ENCODE results near the gene PRKRA. TPM values are rescaled to one million over a fixed set of nuclear protein-coding genes. Genes with fewer than 3 reads are reported as not detected.

PRKRA gene
- polyA plus RNA-seq, 1 donor from 2014 or later, result 91.8 TPM

DNA sequence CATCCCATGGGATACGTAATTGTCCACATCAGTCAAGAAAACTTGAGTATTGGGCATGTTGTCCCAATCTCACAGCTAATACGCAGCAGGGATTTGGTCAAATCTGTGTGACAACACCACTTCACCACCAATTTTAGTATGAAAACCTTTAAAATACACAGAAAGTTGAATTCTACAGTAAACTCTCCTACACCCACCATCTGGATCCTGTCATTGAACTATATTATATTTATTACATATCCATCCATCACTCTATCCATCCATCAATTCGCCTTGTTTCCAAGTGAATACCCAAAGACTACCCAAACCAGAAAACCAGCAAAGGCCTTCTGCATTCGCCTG, 28.3 kb upstream of the PRKRA start:
- Histone ChIP-seq H3K36me3 (ENCODE audit: insufficient read depth, low read length) (no peaks in the 10 kb centered on the region), H4K20me1 (ENCODE audit: insufficient read depth) (no peaks in the 10 kb centered on the region), H3K27me3 (ENCODE audit: insufficient read depth, low read depth, low read length) (no peaks in the 10 kb centered on the region), H3K4me2 (ENCODE audit: low read length) (no peak overlapping the region), H3K79me2 (replicated peaks; ENCODE audit: insufficient read depth, low read length) (peaks cover 60% of the 10 kb centered on the region), H3K27ac (ENCODE audit: low read length) (peak overlapping the region; percentile 95), H3K4me3 (ENCODE audit: low read length) (peak overlapping the region; percentile 82), H3K9me3 (ENCODE audit: low read length) (no peaks in the 10 kb centered on the region), H2AFZ (ENCODE audit: low read depth, low read length) (no peak overlapping the region), H3K9me2 (ENCODE audit: insufficient read depth, low read length) (no peaks in the 10 kb centered on the region), H3F3A (ENCODE audit: insufficient read depth, low read length, poor library complexity, severe bottlenecking) (peaks cover 3% of the 10 kb centered on the region), H3K9ac (ENCODE audit: low read length) (peak overlapping the region; percentile 84)
- no peak for TF ChIP-seq TAF1 (IDR thresholded peaks at IDR 0.05; ENCODE audit: low read depth)
- TF ChIP-seq, protein P1, sequence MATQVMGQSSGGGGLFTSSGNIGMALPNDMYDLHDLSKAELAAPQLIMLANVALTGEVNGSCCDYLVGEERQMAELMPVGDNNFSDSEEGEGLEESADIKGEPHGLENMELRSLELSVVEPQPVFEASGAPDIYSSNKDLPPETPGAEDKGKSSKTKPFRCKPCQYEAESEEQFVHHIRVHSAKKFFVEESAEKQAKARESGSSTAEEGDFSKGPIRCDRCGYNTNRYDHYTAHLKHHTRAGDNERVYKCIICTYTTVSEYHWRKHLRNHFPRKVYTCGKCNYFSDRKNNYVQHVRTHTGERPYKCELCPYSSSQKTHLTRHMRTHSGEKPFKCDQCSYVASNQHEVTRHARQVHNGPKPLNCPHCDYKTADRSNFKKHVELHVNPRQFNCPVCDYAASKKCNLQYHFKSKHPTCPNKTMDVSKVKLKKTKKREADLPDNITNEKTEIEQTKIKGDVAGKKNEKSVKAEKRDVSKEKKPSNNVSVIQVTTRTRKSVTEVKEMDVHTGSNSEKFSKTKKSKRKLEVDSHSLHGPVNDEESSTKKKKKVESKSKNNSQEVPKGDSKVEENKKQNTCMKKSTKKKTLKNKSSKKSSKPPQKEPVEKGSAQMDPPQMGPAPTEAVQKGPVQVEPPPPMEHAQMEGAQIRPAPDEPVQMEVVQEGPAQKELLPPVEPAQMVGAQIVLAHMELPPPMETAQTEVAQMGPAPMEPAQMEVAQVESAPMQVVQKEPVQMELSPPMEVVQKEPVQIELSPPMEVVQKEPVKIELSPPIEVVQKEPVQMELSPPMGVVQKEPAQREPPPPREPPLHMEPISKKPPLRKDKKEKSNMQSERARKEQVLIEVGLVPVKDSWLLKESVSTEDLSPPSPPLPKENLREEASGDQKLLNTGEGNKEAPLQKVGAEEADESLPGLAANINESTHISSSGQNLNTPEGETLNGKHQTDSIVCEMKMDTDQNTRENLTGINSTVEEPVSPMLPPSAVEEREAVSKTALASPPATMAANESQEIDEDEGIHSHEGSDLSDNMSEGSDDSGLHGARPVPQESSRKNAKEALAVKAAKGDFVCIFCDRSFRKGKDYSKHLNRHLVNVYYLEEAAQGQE (IDR thresholded peaks at IDR 0.05; ENCODE audit: borderline replicate concordance), result no peak
- TF ChIP-seq EP300 (conservative IDR thresholded peaks at IDR 0.05; ENCODE audit: poor library complexity, severe bottlenecking), result no peak

DNA sequence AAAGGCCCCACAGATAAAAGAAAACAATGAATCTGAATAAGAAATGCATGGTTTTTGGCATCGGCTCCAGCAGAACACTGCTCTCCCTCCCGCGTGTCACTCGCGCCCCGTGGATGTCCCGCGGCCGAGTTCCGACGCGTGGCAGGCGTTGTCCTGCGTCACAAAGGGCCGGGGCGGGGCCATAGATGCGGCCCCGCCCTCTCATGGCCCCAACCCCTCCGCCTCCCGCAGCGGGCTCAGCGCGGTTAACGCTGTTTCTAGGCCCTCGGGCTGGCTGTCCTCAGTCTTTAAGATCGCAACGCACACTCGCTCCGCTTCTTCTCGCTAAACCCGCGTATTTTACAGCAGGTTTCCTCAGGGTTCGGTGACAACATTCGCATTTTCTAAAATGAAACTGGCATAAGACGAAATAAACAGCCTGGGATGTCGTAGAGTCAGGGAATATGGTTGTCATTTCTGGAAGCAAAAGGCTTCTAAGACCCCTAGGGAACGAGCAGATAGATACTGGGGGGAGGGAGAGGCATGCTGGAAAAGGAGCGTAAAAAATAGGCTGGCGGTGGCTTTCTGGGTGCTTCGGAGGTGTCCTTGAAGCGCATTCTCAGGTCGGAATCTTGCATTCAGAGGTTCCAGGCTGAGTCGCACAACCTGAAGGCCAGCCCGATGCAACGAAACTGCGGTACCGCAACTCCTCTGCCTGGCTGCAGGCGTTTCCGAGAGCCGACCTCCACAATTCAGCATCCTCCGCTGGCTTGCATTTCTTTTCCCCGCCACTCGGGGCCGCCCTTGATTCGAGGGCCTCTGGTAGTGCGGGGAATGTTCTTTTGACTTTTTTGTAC, 27.7 kb upstream of the PRKRA start, which contains the start of gene FKBP7:
Gene FKBP7, minus strand, starts transcription at position 162 of the 836 bp plus-strand sequence. Its CDS starts 101 bp downstream, at position 61.
- Histone ChIP-seq H2AFZ (ENCODE audit: low read depth, low read length) (peak within 1 kb of the TSS; percentile 79), H3K9me2 (ENCODE audit: insufficient read depth, low read length) (no peaks in the 10 kb centered on the region), H3F3A (ENCODE audit: insufficient read depth, low read length, poor library complexity, severe bottlenecking) (peaks cover 3% of the 10 kb centered on the region), H3K36me3 (ENCODE audit: insufficient read depth, low read length) (no peaks in the 10 kb centered on the region), H3K79me2 (replicated peaks; ENCODE audit: insufficient read depth, low read length) (peaks cover 58% of the 10 kb centered on the region), H3K4me3 (ENCODE audit: low read length) (peak within 1 kb of the TSS; percentile 82), H3K9ac (ENCODE audit: low read length) (peak within 1 kb of the TSS; percentile 84), H3K27me3 (ENCODE audit: insufficient read depth, low read depth, low read length) (no peaks in the 10 kb centered on the region), H3K9me3 (ENCODE audit: low read length) (no peaks in the 10 kb centered on the region), H3K27ac (ENCODE audit: low read length) (peak within 1 kb of the TSS; percentile 95), H3K4me2 (ENCODE audit: low read length) (peak within 1 kb of the TSS; percentile 88), H4K20me1 (ENCODE audit: insufficient read depth) (no peaks in the 10 kb centered on the region)
- peak; percentile 24 for TF ChIP-seq RAD21 (conservative IDR thresholded peaks at IDR 0.05)
- TF ChIP-seq, protein P2, sequence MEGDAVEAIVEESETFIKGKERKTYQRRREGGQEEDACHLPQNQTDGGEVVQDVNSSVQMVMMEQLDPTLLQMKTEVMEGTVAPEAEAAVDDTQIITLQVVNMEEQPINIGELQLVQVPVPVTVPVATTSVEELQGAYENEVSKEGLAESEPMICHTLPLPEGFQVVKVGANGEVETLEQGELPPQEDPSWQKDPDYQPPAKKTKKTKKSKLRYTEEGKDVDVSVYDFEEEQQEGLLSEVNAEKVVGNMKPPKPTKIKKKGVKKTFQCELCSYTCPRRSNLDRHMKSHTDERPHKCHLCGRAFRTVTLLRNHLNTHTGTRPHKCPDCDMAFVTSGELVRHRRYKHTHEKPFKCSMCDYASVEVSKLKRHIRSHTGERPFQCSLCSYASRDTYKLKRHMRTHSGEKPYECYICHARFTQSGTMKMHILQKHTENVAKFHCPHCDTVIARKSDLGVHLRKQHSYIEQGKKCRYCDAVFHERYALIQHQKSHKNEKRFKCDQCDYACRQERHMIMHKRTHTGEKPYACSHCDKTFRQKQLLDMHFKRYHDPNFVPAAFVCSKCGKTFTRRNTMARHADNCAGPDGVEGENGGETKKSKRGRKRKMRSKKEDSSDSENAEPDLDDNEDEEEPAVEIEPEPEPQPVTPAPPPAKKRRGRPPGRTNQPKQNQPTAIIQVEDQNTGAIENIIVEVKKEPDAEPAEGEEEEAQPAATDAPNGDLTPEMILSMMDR (IDR thresholded peaks at IDR 0.05; ENCODE audit: poor library complexity, severe bottlenecking), result peak; percentile 86
- peak; percentile 94 for TF ChIP-seq POLR2AphosphoS5 (IDR thresholded peaks at IDR 0.05)
- TF ChIP-seq SMC3 (conservative IDR thresholded peaks at IDR 0.05; ENCODE audit: poor library complexity), result no peak
- TF ChIP-seq MXI1 (conservative IDR thresholded peaks at IDR 0.05; ENCODE audit: poor library complexity, severe bottlenecking), result peak; percentile 88
- no peak for TF ChIP-seq EZH2 (IDR thresholded peaks at IDR 0.05; ENCODE audit: borderline replicate concordance, insufficient read depth, low read length, poor library complexity, severe bottlenecking)
- peak; percentile 88 for TF ChIP-seq TAF1 (IDR thresholded peaks at IDR 0.05; ENCODE audit: low read depth)
- TF ChIP-seq EP300 (conservative IDR thresholded peaks at IDR 0.05; ENCODE audit: poor library complexity, severe bottlenecking), result peak; percentile 49
- TF ChIP-seq, protein P1 (IDR thresholded peaks at IDR 0.05; ENCODE audit: borderline replicate concordance), result peak; percentile 83
